Adrenal gland (tissue), 12 donors: Measurements from ENCODE around the gene OR5AN1. TPM values are rescaled to one million over a fixed set of nuclear protein-coding genes. Genes with fewer than 3 reads are reported as not detected.

ENCODE experiments used
- DNase-seq, 7 donors: peaks; one replicate each; pipeline ENCODE4 v3.0.0-alpha.2; 2019 to 2020
- H3K27ac ChIP-seq, 5 donors: fragments of 200-600 bp; sonication (generic) in 4 of 5; 1 replicate in 3 of 5; 2 replicates in 2 of 5; pipeline versions ENCODE4 v1.5.1 to v1.8.0; 2016 to 2020; ENCODE audit warnings: mild to moderate bottlenecking in 1 of 5
- H3K27me3 ChIP-seq: fragments of 200-600 bp; 2 replicates; pipeline ENCODE4 v1.8.0; 2021
- H3K36me3 ChIP-seq, 2 donors: fragments of 200-600 bp; replicated peaks in 1 of 2; 1 replicate in 1 of 2; 2 replicates in 1 of 2; pipeline versions ENCODE4 v1.5.1 to v1.8.0; 2018 to 2022
- H3K4me1 ChIP-seq, 2 donors: fragments of 200-600 bp; replicated peaks in 1 of 2; 1 replicate in 1 of 2; 2 replicates in 1 of 2; pipeline versions ENCODE4 v1.5.1 to v1.8.0; 2018 to 2021
- H3K4me3 ChIP-seq, 4 donors: fragments of 200-600 bp; sonication (generic) in 3 of 4; one replicate each; pipeline ENCODE4 v1.5.1; 2016 to 2018
- H3K9me3 ChIP-seq, 3 donors: fragments of 200-600 bp; sonication (generic) in 1 of 3; replicated peaks in 1 of 3; 1 replicate in 2 of 3; 2 replicates in 1 of 3; pipeline versions ENCODE4 v1.5.1 to v1.8.0; 2016 to 2021
- POLR2A ChIP-seq, 2 donors: fragments of 450-650 bp; IDR thresholded peaks; one replicate each; pipeline ENCODE4 v1.6.1; 2017; ENCODE audit warnings: antibody characterized with exemption in 2 of 2, mild to moderate bottlenecking in 2 of 2, moderate library complexity in 1 of 2
- WGBS, 4 donors: extraction: QIAGEN DNeasy Blood & Tissue Kit in 2 of 4; methylation state at CpG; one replicate each; pipeline versions ENCODE4 v1.1.5 to v1.1.7; 2013 to 2017; 5-methylcytosine and 5-hydroxymethylcytosine counted together
- intact Hi-C, 2 donors: fragments of 100-400 bp; cut with DNase I; formaldehyde crosslinking; loops; one replicate each; pipeline versions ENCODE4 v1.14.1 to v1.15.0; 2022 to 2023
- polyA plus RNA-seq, 3 donors: library from polyadenylated mRNA; stranded (reverse); fragments of 200-250 nt in 2 of 3; fragments of 350-450 nt in 1 of 3; fragmentation: Illumina TruSeq in 1 of 3; extraction: RNeasy Lipid Tissue Mini Kit (QIAGEN cat#74804) in 1 of 3; gene quantifications; one replicate each; pipeline ENCODE4 v1.2.3, GENCODE V29; 2013 to 2014
- total RNA-seq, 9 donors: library from RNA; depleted of rRNA in 4 of 9; stranded (reverse); fragments of >200 nt in 4 of 9; fragments of 120-200 nt in 1 of 9; fragmentation: NEBNext Ultra II Directional in 1 of 9; extraction: Animal tissue kit (Norgen Biotek cat#: 25700) in 1 of 9; gene quantifications; one replicate each; pipeline versions ENCODE4 v1.1.0 to v1.2.4, GENCODE V29; 2013 to 2023
- TF ChIP-seq, protein P1 (sequence below), 6 experiments: fragments of 450-650 bp in 4 of 6; fragments of 200-600 bp in 2 of 6; sonication (generic) in 1 of 6; IDR thresholded peaks; 1 replicate in 5 of 6; 2 replicates in 1 of 6; pipeline versions ENCODE4 v1.5.1 to v1.8.0; 2016 to 2021; ENCODE audit warnings: antibody characterized with exemption in 6 of 6, mild to moderate bottlenecking in 2 of 6, moderate library complexity in 1 of 6
- donor health status: healthy with polysubstance abuse.
- donor health status: Bipolar disorder and iron deficiency.
- donor health status: DM: yes; HTN: yes; CAD: no.
- donor health status: DM: no; HTN: no; CAD: no.
- donor health status: DM: no; HTN: no; CAD: no.
- donor health status: DM: yes; HTN: yes; CAD: no.

Gene OR5AN1
- total and polyA plus RNA-seq, 12 donors = not detected

GRCh38 chr11:59355226-59355625 is 3.5 kb upstream of the OR5AN1 start:
- TF ChIP-seq, protein P1, sequence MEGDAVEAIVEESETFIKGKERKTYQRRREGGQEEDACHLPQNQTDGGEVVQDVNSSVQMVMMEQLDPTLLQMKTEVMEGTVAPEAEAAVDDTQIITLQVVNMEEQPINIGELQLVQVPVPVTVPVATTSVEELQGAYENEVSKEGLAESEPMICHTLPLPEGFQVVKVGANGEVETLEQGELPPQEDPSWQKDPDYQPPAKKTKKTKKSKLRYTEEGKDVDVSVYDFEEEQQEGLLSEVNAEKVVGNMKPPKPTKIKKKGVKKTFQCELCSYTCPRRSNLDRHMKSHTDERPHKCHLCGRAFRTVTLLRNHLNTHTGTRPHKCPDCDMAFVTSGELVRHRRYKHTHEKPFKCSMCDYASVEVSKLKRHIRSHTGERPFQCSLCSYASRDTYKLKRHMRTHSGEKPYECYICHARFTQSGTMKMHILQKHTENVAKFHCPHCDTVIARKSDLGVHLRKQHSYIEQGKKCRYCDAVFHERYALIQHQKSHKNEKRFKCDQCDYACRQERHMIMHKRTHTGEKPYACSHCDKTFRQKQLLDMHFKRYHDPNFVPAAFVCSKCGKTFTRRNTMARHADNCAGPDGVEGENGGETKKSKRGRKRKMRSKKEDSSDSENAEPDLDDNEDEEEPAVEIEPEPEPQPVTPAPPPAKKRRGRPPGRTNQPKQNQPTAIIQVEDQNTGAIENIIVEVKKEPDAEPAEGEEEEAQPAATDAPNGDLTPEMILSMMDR (IDR thresholded peaks at IDR 0.05) = no peak
- TF ChIP-seq POLR2A (IDR thresholded peaks at IDR 0.05) = no peak
- Histone ChIP-seq H3K4me1 (no peaks in the 10 kb centered on the region), H3K9me3 (no peaks in the 10 kb centered on the region), H3K27me3 (peaks cover 6% of the 10 kb centered on the region), H3K27ac (no peak overlapping the region), H3K36me3 (no peaks in the 10 kb centered on the region), H3K4me3 (no peak overlapping the region)
- no peak for DNase-seq
- 64 to 73% (median 65%) methylated on average over 4 of the region's 4 CpGs; no CpG with 5 or more reads in 1 of the 4 donors for WGBS, 4 donors
- intact Hi-C loops = no loop called here

GRCh38 chr11:59356561-59356960 is 2.1 kb upstream of the OR5AN1 start:
- H3K27me3 ChIP-seq = peaks cover 6% of the 10 kb centered on the region
- TF ChIP-seq, protein P1 (IDR thresholded peaks at IDR 0.05) = no peak
- no peak for TF ChIP-seq POLR2A (IDR thresholded peaks at IDR 0.05)
- intact Hi-C loops = no loop called here
- H3K27ac ChIP-seq = no peak overlapping the region
- H3K4me3 ChIP-seq = no peak overlapping the region
- H3K36me3 ChIP-seq = no peaks in the 10 kb centered on the region
- H3K4me1 ChIP-seq = no peaks in the 10 kb centered on the region
- 90 to 97% (median 92%) methylated on average over 1 of the region's 1 CpG for WGBS, 4 donors
- no peaks in the 10 kb centered on the region for H3K9me3 ChIP-seq
- no peak for DNase-seq

- DNase-seq = no peak
- H3K4me1 ChIP-seq = no peaks in the 10 kb centered on the region
- no peak overlapping the region for H3K4me3 ChIP-seq
- no peaks in the 10 kb centered on the region for H3K36me3 ChIP-seq
- no peak overlapping the region for H3K27ac ChIP-seq
- no peak for TF ChIP-seq POLR2A (IDR thresholded peaks at IDR 0.05)
- TF ChIP-seq, protein P1 (IDR thresholded peaks at IDR 0.05) = no peak
- peaks cover 6% of the 10 kb centered on the region for H3K27me3 ChIP-seq
- intact Hi-C loops = no loop called here
- no peaks in the 10 kb centered on the region for H3K9me3 ChIP-seq
Measured at GRCh38 chr11:59358020-59358419, 675 bp upstream of the OR5AN1 start.

DNA sequence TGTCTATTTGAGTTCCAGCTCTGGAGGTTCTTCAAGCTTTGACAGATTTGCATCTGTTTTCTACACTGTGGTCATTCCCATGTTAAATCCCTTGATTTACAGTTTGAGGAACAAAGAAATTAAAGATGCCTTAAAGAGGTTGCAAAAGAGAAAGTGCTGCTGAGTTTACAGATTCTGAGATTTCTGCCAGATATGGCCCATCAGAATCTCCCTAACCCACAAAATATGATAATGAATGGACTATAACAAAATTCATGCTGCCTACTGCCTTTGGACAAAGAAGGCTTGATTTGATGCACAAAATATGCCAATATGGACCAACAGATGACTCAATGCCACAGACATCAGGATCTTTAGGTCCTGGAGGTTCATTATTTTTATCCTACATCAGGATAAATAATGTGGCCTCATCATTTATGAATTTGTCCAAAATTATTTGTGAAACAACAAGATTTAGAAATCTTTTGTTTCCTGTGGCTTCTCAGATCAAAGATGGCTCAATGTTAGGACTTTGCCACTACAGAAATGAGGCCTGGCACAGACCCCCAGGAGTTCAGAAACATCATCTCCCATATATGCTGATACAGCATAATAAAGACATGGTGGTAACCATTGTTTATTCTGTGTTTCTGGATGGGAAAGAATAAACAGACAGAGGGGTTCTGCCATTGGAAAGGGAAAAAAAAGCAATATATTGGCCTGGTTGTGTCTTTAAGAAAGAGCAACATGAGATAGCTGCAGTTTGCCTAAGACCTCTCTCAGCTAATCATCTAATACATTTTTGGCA is 6.7 kb downstream of the OR5AN1 start:
- H3K4me1 ChIP-seq = no peaks in the 10 kb centered on the region
- TF ChIP-seq, protein P1 (IDR thresholded peaks at IDR 0.05) = no peak
- TF ChIP-seq POLR2A (IDR thresholded peaks at IDR 0.05) = no peak
- no peaks in the 10 kb centered on the region for H3K36me3 ChIP-seq
- H3K27ac ChIP-seq = no peak overlapping the region
- H3K27me3 ChIP-seq = no peaks in the 10 kb centered on the region
- no peak overlapping the region for H3K4me3 ChIP-seq
- intact Hi-C loops = no loop called here
- no peak for DNase-seq
- no peaks in the 10 kb centered on the region for H3K9me3 ChIP-seq
